HG03045 (cell line): ENCODE measurements around the gene PLA2G6.
"Not testable (repeated sequence)": the region's sequence is repeated elsewhere in the genome, so short reads cannot be mapped to it uniquely, and the experiment has no call there.

Experiments used
- ATAC-seq: cut with Tn5 transposase; IDR thresholded peaks from one replicate; pipeline ENCODE4 v1.9.1; 2021; ENCODE audit warnings: mild to moderate bottlenecking, moderate library complexity; ENCODE audit not compliant: unreplicated experiment

The PLA2G6 gene

GRCh38 chr22:38086942-38087341, 94.7 kb downstream of the PLA2G6 start:
- ATAC-seq = no peak

GRCh38 chr22:38086001-38086845, 95.4 kb downstream of the PLA2G6 start:
- ATAC-seq = no peak

- no peak for ATAC-seq
Observed at GRCh38 chr22:38085501-38085900, 96.1 kb downstream of the PLA2G6 start.

GRCh38 chr22:38085056-38085455, 96.6 kb downstream of the PLA2G6 start:
- no peak for ATAC-seq

GRCh38 chr22:38083931-38084631, 97.5 kb downstream of the PLA2G6 start, which contains the start of gene SLC16A8:
Gene SLC16A8, minus strand, starts transcription at chr22:38084184. Its CDS starts 1,311 bp downstream, at chr22:38082873.
- no peak for ATAC-seq

- ATAC-seq = no peak
Observed at GRCh38 chr22:38082986-38083710, 98.5 kb downstream of the PLA2G6 start.

GRCh38 chr22:38081941-38082828, 99.4 kb downstream of the PLA2G6 start:
- no peak for ATAC-seq

- no peak for ATAC-seq
Observed at GRCh38 chr22:38081636-38081940, 100.0 kb downstream of the PLA2G6 start.

- no peak for ATAC-seq
Observed at GRCh38 chr22:38080850-38081635, 100.6 kb downstream of the PLA2G6 start.

GRCh38 chr22:38080474-38080849, 101.2 kb downstream of the PLA2G6 start:
- no peak for ATAC-seq

GRCh38 chr22:38079804-38080203, 101.8 kb downstream of the PLA2G6 start:
- ATAC-seq = no peak

- not testable (repeated sequence) for ATAC-seq
Observed at GRCh38 chr22:38079208-38079607, 102.4 kb downstream of the PLA2G6 start.

GRCh38 chr22:38078046-38078840, 103.4 kb downstream of the PLA2G6 start:
- no peak for ATAC-seq

GRCh38 chr22:38077595-38077994, 104.0 kb downstream of the PLA2G6 start:
- ATAC-seq = no peak

GRCh38 chr22:38077096-38077495, 104.5 kb downstream of the PLA2G6 start:
- ATAC-seq = no peak

- no peak for ATAC-seq
Observed at GRCh38 chr22:38075961-38076360, 105.7 kb downstream of the PLA2G6 start.

- ATAC-seq = no peak
Observed at GRCh38 chr22:38075105-38075825, 106.4 kb downstream of the PLA2G6 start.
